AG20443 (cell line): ENCODE data around the gene ADAMTS4.

Experiments
- DNase-seq: peaks from one replicate; pipeline ENCODE4 v3.0.0; 2012; ENCODE audit warnings: low spot score, mixed read lengths

The ADAMTS4 gene

GRCh38 chr1:161174911-161175310, 23.9 kb downstream of the ADAMTS4 start:
- DNase-seq, result no peak

- no peak for DNase-seq
Measured at GRCh38 chr1:161173711-161174110, 25.1 kb downstream of the ADAMTS4 start.

GRCh38 chr1:161172776-161173376, 26.0 kb downstream of the ADAMTS4 start:
- peak; percentile 90 for DNase-seq

GRCh38 chr1:161172349-161172748, 26.5 kb downstream of the ADAMTS4 start:
- DNase-seq, result no peak

- no peak for DNase-seq
Measured at GRCh38 chr1:161171696-161172095, 27.2 kb downstream of the ADAMTS4 start.

DNA sequence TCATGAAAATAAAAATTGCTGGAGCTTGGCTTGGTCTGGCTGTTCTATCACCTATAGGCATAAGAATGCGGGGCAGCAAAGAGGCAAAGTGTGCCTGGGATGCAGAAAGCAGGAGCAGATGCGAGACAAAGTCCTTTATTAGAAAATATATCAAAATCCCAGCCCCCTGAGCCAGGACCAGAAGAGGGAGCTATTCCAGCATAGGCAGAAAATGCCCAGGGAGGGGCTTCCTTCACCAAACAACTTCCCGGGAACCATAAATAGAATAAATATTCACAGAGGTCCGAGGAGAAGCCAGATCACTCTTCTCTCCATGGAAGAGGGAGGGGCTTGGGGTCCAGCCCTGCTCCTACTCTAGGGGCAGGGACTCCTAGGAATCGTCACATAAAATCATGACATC, 27.7 kb downstream of the ADAMTS4 start:
- no peak for DNase-seq

- no peak for DNase-seq
Measured at GRCh38 chr1:161168906-161169305, 29.9 kb downstream of the ADAMTS4 start.

DNA sequence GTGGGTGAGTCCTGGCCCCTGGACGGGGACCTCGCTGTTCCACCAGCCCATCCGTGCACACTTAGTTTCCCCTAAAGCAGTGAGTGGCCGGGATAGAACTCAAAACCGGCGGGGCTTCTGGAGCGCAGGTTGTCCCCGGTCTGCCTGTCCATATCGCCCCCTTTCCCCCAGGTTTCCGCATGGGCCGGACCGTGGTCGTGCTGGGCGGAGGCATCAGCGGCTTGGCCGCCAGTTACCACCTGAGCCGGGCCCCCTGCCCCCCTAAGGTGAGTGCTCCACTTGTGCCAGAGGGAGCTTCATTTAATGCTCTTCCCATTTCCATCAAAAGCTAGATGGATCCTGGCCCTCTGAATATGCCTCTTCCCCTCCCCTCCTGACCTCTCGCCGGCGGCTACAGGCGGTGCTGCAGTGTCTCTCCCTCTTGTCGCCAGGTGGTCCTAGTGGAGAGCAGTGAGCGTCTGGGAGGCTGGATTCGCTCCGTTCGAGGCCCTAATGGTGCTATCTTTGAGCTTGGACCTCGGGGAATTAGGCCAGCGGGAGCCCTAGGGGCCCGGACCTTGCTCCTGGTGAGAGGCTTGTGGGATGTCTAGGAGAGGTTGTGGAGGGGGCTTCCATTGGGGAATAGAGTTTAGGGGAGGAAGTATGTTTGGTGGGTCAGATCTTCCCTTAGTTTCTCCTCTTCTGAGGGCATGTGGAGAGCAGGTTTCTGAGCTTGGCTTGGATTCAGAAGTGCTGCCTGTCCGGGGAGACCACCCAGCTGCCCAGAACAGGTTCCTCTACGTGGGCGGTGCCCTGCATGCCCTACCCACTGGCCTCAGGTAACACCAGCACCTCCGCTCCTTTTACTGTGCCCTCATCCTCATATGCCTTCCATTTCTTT, 31.9 kb downstream of the ADAMTS4 start:
- DNase-seq, result no peak

- DNase-seq, result peak; percentile 91
Measured at GRCh38 chr1:161165742-161166668, 32.8 kb downstream of the ADAMTS4 start, which contains the start of gene PPOX. Gene PPOX (plus strand): TSS chr1:161166426. CDS start chr1:161166848, 422 bp downstream.

- DNase-seq, result no peak
Measured at GRCh38 chr1:161164901-161165610, 33.8 kb downstream of the ADAMTS4 start.

DNA sequence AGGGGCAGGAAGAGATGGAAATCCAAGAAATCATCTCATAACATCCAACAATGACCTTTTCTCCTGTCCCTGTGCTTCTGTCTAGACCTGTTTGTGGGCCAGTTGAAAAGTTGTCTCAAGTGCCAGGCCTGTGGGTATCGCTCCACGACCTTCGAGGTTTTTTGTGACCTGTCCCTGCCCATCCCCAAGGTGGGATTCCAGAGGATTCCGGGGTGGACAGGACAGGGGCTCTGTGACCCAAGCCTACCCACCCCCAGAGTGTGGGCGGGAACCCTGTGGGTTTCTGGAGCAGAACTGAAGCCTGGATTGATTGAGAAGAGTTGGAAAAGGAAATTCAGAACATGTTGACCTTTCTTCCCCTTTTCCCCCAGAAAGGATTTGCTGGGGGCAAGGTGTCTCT, 35.1 kb downstream of the ADAMTS4 start:
- no peak for DNase-seq

DNA sequence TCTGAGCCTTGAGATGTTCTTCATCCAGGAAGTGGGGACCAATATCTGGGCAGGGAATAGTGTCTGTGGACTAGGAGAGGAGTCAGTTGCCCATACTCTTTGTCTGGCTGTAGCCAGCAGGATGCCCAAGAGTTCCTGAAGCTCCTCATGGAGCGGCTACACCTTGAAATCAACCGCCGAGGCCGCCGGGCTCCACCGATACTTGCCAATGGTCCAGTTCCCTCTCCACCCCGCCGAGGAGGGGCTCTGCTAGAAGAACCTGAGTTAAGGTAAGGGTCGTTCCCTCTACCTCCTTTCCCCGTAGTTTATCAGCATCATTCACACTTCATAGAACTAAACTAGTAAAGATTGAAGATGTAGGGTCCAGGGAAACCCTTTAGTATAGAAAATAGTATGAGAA, 36.0 kb downstream of the ADAMTS4 start:
- DNase-seq, result no peak

GRCh38 chr1:161162052-161162451, 36.8 kb downstream of the ADAMTS4 start:
- no peak for DNase-seq

- no peak for DNase-seq
Measured at GRCh38 chr1:161161652-161162051, 37.2 kb downstream of the ADAMTS4 start.

DNA sequence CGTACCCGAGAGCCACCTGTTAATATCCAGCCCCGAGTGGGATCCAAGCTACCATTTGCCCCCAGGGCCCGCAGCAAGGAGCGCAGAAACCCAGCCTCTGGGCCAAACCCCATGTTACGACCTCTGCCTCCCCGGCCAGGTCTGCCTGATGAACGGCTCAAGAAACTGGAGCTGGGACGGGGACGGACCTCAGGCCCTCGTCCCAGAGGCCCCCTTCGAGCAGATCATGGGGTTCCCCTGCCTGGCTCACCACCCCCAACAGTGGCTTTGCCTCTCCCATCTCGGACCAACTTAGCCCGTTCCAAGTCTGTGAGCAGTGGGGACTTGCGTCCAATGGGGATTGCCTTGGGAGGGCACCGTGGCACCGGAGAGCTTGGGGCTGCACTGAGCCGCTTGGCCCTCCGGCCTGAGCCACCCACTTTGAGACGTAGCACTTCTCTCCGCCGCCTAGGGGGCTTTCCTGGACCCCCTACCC, 38.1 kb downstream of the ADAMTS4 start:
- no peak for DNase-seq

- no peak for DNase-seq
Measured at GRCh38 chr1:161159913-161160243, 39.0 kb downstream of the ADAMTS4 start.

GRCh38 chr1:161159087-161159912, 39.6 kb downstream of the ADAMTS4 start, which contains the start of gene USP21:
Gene USP21 (plus strand): TSS chr1:161159500. CDS start chr1:161160641, 1,141 bp downstream.
- DNase-seq, result peak; percentile 99

DNA sequence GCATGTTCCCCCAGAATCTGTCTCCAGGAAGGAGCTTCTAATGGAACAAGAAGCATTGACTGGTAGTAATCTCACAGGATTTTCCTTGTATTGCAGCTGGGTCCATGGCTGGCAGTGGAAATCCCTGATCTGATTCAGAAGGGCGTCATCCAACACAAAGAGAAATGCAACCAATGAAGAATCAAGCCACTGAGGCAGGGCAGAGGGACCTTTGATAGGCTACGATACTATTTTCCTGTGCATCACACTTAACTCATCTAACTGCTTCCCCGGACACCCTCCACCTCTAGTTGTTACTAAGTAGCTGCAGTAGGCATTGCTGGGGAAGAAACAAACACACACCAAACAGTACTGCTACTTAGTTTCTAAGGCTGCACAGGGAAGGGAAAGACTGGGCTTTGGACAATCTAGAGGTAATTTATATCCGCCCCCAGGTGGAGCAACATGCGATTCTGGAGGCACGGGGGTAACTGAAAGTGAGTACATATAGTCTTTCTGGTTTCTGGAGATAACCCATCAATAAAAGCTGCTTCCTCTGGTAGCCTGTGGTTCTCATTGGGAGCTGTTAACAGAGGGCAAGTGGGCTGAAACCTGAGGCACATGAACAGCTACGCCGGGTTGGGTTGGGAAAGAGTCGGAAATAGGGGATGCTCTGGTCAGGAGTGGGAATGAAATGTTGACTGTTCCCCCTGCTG, 40.4 kb downstream of the ADAMTS4 start:
- no peak for DNase-seq

DNA sequence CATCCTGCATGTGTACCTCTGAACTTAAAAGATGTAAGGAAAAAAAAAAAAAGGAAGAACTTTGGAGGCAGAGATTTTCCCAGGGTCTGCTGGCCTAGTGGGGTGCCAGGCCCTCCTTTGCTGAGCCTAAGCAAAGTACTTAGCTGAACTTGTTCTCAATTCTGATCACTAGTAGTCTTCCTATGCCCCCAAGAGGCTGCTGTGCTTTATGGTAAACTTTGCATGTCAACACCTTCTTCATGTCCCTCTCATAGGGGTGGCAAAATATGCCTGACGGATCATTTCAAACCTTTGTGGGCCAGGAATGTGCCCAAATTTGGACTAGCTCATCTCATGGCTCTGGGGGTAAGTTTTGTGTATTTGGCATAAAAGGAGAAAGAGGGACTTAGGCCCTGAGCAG, 41.0 kb downstream of the ADAMTS4 start:
- no peak for DNase-seq
